ENCODE data around the gene AHDC1. TPM values are rescaled to one million over a fixed set of nuclear protein-coding genes. Genes with fewer than 3 reads are reported as not detected.

The AHDC1 gene
- total RNA-seq, 1 donor from 2014 or later: 18.0 TPM

DNA sequence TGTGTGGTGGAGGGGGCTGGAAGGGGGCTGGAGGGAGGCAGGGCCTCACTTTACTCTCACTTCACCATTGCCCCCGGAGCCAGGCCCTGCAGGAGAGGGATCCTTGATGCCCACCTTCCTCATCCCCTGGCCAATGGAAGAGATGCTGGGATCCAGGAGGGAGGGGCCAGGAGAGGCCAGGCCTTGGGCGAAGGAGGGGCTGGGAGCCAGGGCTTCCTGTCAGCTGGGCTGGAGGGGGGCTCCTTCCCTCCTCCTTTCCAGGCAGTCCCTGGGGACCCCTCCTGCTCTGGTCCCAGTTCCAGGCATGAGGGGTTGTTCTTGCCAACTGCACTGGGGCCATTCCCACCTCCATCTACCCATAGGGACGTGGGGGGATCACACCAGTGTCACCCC, 5.7 kb downstream of the AHDC1 start:
- no peaks in the 10 kb centered on the region for H3K27me3 ChIP-seq (ENCODE audit: control insufficient read depth, insufficient read depth, low read length)
- no peak for DNase-seq (ENCODE audit: low read depth)
- no peaks in the 10 kb centered on the region for H3K36me3 ChIP-seq (ENCODE audit: control insufficient read depth, insufficient read depth, low read length)
- no peak overlapping the region for H3K4me3 ChIP-seq (ENCODE audit: low read depth, low read length)
- TF ChIP-seq, protein P1, sequence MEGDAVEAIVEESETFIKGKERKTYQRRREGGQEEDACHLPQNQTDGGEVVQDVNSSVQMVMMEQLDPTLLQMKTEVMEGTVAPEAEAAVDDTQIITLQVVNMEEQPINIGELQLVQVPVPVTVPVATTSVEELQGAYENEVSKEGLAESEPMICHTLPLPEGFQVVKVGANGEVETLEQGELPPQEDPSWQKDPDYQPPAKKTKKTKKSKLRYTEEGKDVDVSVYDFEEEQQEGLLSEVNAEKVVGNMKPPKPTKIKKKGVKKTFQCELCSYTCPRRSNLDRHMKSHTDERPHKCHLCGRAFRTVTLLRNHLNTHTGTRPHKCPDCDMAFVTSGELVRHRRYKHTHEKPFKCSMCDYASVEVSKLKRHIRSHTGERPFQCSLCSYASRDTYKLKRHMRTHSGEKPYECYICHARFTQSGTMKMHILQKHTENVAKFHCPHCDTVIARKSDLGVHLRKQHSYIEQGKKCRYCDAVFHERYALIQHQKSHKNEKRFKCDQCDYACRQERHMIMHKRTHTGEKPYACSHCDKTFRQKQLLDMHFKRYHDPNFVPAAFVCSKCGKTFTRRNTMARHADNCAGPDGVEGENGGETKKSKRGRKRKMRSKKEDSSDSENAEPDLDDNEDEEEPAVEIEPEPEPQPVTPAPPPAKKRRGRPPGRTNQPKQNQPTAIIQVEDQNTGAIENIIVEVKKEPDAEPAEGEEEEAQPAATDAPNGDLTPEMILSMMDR (IDR thresholded peaks at IDR 0.05; ENCODE audit: insufficient read depth, low read length, poor library complexity, severe bottlenecking): no peak

DNA sequence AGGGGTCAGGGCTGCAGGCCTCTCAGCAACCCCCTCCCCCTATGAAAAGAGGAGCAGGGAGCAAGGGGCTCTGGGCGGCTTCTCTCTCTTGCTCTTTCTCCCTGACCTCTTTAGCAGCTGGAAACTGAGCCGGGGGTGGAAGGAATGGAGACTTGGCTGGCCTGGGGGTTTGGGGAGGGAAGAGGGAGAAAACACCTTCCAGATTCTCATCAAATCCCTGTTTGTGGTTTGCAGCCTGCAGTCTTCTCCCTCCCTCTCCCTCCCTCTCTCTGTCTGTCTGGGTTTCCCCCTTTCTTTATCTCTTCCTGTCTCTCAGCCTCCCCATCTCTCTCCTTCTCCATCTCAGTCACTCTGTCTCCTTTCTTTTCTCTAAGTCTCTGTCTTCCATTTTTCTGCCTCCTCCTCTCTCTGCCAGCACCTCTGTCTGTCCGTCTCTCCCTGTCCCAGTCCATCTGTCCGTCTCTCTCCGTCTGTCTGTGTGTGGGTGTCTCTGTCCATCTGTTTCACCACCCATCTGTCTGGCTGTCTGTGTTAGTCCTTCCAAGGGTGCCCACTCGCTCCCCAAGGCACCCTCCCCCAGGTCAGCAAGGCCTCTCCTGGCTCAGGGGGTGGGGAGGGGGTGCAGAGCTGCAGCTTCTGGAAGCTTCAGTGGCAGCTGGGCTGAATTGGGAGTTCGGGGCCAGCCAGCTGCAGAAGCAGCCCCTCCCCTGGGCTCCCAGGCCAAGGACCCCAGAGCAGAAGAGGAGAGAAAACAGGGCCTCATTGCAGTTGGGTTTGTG, 6.2 kb downstream of the AHDC1 start:
- TF ChIP-seq, protein P1 (IDR thresholded peaks at IDR 0.05; ENCODE audit: insufficient read depth, low read length, poor library complexity, severe bottlenecking): no peak
- no peak for DNase-seq (ENCODE audit: low read depth)
- Histone ChIP-seq H3K36me3 (ENCODE audit: control insufficient read depth, insufficient read depth, low read length) (no peaks in the 10 kb centered on the region), H3K4me3 (ENCODE audit: low read depth, low read length) (no peak overlapping the region), H3K27me3 (ENCODE audit: control insufficient read depth, insufficient read depth, low read length) (no peaks in the 10 kb centered on the region)

DNA sequence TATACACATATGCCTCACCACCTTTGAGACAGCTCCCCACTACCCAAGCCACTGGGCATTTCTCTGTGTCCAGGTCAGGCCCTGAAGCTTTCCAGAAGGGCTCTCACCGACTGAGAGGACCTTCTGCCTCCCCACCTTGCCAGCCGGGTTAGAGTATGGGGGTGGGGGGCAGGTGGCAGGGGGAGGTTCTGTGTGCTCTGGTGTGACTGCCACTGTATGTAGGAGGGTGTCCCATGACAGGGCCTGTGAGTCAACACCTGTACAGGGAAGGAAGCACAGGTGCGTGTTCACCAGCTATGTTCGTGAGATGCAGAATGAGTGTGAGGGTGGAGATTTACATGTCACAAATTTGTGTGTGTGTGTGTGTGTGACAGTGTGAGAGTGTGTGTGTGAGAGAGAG, 7.0 kb downstream of the AHDC1 start:
- no peaks in the 10 kb centered on the region for H3K36me3 ChIP-seq (ENCODE audit: control insufficient read depth, insufficient read depth, low read length)
- TF ChIP-seq, protein P1 (IDR thresholded peaks at IDR 0.05; ENCODE audit: insufficient read depth, low read length, poor library complexity, severe bottlenecking): no peak
- H3K27me3 ChIP-seq (ENCODE audit: control insufficient read depth, insufficient read depth, low read length): no peaks in the 10 kb centered on the region
- no peak overlapping the region for H3K4me3 ChIP-seq (ENCODE audit: low read depth, low read length)
- DNase-seq (ENCODE audit: low read depth): no peak

DNA sequence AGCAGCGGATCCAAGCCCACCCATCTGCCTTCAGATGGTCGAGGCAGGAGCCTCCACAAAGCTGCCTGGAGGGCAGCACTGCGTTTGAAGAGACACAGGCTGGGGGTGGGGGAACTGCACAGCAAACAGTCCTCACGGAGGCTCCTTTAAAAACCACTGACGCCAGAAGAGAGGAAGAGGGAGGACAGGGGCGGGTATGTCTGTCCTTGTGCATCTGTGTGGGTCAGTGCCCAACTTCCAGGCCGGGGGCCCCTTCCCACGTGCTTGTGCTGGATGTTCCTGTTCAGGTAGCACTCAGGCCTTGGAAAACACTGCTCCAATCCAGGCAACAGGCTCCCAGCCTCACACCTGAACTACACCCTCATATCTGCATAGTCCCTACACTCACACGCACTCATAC, 7.7 kb downstream of the AHDC1 start:
- no peaks in the 10 kb centered on the region for H3K27me3 ChIP-seq (ENCODE audit: control insufficient read depth, insufficient read depth, low read length)
- H3K4me3 ChIP-seq (ENCODE audit: low read depth, low read length): no peak overlapping the region
- DNase-seq (ENCODE audit: low read depth): no peak
- TF ChIP-seq, protein P1 (IDR thresholded peaks at IDR 0.05; ENCODE audit: insufficient read depth, low read length, poor library complexity, severe bottlenecking): no peak
- H3K36me3 ChIP-seq (ENCODE audit: control insufficient read depth, insufficient read depth, low read length): no peaks in the 10 kb centered on the region

DNA sequence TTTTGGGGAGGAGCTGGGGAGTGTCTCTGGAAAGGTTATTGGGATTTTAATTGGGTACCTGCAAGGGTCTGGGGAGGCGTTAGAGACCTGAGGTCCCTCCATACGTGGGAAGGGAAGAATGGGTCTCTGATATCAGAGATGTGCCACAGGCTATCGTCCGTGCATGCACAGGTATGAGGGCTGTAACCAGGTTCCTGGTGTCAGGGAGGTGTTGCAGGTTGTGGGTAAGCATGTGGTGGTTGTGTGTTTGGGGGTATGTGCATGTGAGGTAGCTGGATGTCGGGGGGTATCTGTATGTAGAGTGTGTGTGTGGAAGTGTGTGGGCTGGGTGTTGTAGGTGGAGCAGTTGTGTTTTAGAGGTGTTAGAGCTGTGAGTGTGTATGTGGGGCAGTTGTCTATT, 8.3 kb downstream of the AHDC1 start:
- no peak overlapping the region for H3K4me3 ChIP-seq (ENCODE audit: low read depth, low read length)
- H3K27me3 ChIP-seq (ENCODE audit: control insufficient read depth, insufficient read depth, low read length): no peaks in the 10 kb centered on the region
- TF ChIP-seq, protein P1 (IDR thresholded peaks at IDR 0.05; ENCODE audit: insufficient read depth, low read length, poor library complexity, severe bottlenecking): no peak
- no peak for DNase-seq (ENCODE audit: low read depth)
- H3K36me3 ChIP-seq (ENCODE audit: control insufficient read depth, insufficient read depth, low read length): no peaks in the 10 kb centered on the region
